IPS-18c (cell line): ENCODE measurements around the gene TMEM240.
"Not testable (repeated sequence)": the region's sequence is repeated elsewhere in the genome, so short reads cannot be mapped to it uniquely, and the experiment has no call there.

Experiments used
- H3K4me3 ChIP-seq: 2 replicates; pipeline ENCODE4 v1.7.0; 2013; ENCODE audit warnings: low read depth, mild to moderate bottlenecking, low read length, moderate library complexity; ENCODE audit not compliant: insufficient read depth
- H3K9me3 ChIP-seq: one replicate; pipeline ENCODE4 v1.6.1; 2013; ENCODE audit warnings: mild to moderate bottlenecking, low read length, moderate library complexity; ENCODE audit not compliant: control insufficient read depth, insufficient read depth

Gene TMEM240

DNA sequence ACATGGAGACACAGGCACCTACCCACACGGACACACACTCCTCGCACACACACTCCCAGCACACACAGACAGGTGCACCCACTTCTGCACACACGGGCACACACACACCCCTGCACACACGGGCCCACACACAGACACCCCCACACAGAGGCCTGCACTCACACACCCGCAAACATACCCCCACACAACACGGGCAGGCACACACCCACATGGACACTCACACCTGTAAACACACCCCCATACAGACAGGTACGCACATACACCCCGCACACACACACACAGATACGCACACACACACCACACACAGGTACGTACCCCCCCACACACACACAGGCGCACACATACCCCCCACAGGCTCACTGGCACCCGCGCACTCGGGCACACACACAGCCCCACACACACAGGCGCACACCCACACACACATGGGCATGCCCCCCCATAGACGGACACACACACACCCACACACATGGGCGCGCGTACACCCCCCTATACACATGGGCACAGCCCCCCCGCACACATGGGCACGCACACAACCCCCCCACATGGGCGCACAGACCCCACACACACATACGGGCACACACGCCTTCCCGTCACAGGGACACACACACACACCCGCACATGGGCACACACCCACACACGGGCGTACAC is 22.3 kb downstream of the TMEM240 start:
- Histone ChIP-seq H3K4me3 (no peak overlapping the region), H3K9me3 (no peaks in the 10 kb centered on the region)

DNA sequence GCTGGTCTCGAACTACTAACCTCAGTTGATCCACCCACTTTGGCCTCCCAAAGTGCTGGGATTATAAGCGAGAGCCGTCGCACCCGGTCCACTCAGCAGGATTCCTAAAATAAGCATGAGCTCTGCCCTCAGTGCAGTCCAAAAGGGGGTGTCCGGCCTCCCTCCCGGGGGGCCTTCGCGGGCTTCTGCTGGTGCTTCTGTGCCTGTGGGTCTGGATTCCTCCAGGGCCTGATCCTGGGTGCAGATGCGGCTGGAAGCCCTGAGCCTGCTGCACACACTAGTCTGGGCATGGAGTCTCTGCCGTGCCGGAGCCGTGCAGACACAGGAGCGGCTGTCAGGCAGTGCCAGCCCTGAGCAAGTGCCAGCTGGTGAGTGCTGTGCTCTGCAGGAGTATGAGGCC is 23.5 kb downstream of the TMEM240 start:
- H3K4me3 ChIP-seq, H3K9me3 ChIP-seq: not testable (repeated sequence)

DNA sequence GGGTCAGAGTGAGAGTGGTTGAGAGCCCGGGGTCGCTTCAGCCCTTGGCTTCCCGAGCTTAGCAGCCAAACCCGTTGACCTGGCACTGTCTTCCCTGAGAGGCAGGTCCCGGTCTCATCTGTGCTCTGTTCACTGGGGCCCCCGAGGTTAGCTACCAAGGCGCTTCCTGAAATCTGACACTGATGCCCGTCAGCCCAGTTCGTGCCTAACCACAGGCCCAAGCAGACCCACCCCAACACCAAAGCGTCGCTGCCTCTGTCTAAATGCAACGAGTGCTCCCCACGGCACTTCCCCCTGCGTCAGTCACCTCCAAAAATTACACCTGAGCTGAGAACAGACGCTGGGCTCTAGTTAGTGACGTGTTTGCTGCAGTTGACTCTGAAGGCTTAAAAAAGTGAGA is 26.0 kb downstream of the TMEM240 start:
- not testable (repeated sequence) for H3K4me3 ChIP-seq, H3K9me3 ChIP-seq

DNA sequence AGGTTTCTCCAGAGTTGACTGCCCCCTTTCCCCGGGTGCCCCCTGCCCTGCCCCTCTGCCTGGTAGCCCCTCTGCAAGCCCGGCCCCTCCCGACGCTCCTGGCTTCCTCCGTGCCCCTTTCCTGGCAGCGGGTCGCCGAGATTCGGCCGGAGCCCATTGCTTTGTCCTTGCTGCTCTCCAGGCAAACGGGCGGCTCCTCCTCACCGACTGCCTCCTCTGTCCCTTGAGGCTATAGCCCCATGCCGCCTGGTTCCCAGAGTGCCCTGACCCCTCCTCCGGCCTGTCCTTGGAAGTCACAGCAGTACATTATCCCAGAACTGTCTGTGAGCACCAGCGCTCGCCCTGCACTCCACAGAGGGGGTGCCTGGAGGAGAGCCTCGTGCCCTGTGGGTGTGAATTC is 26.7 kb downstream of the TMEM240 start:
- not testable (repeated sequence) for H3K9me3 ChIP-seq, H3K4me3 ChIP-seq

DNA sequence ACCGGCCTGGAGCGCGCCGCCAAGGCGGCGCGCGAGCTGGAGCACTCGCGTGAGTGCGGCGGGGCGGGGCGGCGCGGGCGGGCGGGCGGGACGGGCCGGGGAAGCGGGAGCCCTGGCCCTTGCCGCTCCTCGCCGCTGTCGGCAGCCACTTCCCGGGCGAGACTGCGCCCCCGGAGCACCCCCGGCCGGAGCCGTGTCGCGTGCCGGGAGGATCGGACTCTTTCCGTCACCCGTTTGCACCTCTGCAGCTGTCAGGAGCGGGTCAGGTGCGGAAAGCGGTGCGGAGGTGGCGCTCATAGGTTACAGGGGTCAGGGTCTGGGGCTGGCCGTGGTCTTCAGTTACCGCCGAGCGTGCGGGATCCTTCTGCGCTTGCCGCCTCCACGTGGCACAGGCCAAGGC is 28.0 kb downstream of the TMEM240 start:
- H3K4me3 ChIP-seq, result peak overlapping the region; percentile 44; the same call in 1 of the 2 replicates

DNA sequence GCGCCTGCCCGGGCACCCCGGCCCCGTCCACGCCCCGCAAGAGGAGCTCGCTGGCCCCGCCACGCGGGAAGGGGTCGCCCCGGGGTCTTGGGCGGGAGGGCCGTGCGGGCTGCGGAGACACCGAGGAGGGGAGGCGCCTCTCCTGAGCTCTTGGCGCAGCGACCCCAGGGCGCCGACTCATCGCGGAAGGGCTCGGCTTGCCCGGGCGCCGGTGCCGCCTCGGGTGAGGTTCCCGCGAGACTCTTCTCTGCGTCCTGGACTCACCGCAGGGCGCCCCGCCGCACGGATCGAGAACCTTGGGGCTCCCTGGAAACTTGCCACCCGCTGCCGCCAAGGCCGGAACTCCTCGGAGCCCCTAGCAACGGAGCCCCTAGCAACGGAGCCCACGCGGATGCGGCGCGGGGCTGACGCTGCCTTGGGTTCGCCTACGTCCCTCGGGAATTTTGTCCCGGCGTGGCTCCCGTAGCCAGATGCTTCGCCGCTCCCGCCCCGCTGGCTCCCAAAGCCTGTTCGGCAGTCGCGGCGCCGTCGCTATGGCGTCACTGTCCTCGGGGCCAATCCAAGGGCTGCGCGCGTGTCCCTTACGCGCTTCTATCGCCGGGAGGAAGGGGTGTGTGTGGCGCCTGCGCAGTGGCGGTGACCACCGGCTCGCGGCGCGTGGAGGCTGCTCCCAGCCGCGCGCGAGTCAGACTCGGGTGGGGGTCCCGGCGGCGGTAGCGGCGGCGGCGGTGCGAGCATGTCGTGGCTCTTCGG is 28.7 kb downstream of the TMEM240 start, which contains the start of gene ATAD3A:
TSS of gene ATAD3A (plus strand) at position 630 of the 753 bp plus-strand sequence. CDS start at position 737, 107 bp downstream.
- no peaks in the 10 kb centered on the region for H3K9me3 ChIP-seq
- H3K4me3 ChIP-seq, result peak within 1 kb of the TSS; percentile 98

More for the DNA sequence above, 28.0 kb downstream of the TMEM240 start:
- H3K9me3 ChIP-seq, result not testable (repeated sequence)

DNA sequence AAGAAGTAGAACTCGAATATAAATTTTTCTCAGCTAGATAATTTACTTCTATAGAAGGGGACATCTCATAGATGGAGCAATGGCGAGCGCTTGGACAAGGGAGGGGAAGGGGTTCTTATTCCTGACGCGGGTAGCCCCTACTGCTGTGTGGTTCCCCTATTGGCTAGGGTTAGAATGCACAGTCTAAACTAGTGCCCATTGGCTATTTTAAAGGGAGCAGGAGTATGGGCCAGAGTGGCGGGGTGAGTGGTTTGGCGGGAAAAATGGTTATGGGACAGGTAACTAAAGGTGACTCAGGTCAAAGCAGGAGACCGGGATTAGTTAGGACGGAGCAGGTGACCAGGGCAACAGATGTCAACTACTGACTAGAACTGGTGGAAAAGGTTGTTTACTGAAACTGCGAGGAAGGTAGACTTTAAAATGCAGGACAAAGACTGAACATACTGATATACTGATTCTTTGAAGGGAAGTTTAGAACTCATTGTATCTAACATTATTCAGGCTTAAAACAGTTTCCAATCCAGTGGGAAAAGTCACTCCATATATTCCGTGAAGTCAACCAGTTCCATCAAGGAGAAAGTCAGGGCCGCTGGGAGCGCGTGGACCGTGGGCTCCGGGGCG is 29.4 kb downstream of the TMEM240 start:
- Histone ChIP-seq H3K9me3 (no peaks in the 10 kb centered on the region), H3K4me3 (peak overlapping the region; percentile 98)

DNA sequence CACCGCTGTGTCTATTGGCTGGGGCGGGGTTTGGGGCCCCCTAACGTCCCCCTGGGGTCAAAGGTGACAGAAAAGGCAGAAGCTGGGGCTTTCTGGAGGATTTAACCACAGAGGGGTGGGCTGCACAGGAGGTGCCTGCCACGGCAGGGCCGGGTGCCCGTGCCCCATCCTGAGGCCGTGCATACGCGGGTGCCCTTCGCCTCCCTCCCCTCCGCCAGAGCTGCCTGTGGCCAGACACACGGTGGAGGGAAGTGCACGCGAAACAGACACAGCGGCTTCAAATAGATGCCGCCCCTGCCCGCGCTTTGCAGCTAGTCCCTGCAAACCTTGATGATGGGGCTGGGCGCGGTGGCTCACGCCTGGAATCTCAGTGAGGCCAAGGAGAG is 31.0 kb downstream of the TMEM240 start:
- not testable (repeated sequence) for H3K9me3 ChIP-seq, H3K4me3 ChIP-seq

DNA sequence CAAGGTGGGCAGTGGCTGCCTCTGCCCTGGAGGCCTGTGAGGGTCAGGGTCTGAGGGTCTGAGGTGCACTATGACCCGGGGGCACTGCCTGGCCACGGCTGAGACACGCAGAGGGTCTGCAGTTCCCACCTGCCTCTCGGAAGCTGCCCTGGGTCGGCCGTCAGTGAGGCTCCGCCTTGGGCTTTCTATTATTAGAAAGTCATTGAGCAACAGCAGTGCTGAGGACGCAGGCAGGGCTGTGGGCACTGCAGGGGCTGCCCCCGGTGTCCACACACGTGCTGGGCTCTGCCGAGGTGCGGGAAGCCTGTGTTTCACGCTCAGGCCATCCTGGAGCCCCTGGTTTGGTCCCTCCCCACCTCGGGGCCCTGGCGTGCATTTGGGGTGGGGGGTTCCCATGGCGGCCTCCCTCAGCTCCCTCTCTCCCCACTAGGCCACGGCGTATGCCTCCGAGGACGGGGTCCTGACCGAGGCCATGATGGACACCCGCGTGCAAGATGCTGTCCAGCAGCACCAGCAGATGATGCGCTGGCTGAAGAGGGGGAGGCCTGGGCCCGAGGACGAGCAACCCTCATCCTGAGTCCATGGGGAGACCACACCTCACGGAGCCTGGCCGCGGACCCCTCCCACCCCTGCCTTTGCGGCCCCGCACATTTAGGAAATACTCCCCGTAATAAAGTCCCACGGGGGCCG is 31.5 kb downstream of the TMEM240 start:
- H3K4me3 ChIP-seq, H3K9me3 ChIP-seq: not testable (repeated sequence)

DNA sequence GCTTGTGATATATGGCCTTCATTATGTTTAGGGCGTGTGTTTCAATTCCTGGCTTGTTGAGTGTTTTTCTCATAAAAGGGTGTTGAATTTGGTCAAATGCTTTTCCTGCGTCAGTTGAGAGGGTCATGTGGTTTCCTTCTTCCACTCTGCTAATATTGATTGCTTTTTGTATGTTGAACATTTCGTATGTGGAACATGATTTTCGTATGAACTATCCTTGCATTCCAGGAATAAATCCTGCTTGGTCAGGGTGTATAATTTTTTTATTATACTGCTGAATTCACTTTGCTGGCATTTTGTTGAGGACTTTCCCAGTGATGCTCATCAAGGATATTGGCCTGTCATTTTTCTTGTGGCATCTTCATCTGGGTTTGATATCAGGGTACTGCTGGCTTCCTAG is 33.1 kb downstream of the TMEM240 start:
- no peak overlapping the region for H3K4me3 ChIP-seq
- H3K9me3 ChIP-seq, result no peaks in the 10 kb centered on the region

DNA sequence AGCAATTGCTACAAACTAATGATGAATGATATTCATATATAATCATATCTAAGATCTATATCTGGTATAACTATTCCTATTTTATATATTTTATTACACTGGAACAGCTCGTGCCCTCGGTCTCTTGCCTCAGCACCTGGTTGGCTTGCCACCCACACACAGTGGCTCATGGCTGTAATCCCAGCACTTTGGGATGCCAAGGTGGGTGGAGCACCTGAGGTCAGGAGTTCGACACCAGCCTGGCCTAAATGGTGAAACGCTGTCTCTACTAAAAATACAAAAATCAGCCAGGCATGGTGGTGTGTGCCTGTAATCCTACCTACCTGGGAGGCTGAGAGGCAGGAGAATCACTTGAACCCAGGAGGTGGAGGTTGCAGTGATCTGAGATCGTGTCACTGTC is 34.6 kb downstream of the TMEM240 start:
- H3K4me3 ChIP-seq, H3K9me3 ChIP-seq: not testable (repeated sequence)

DNA sequence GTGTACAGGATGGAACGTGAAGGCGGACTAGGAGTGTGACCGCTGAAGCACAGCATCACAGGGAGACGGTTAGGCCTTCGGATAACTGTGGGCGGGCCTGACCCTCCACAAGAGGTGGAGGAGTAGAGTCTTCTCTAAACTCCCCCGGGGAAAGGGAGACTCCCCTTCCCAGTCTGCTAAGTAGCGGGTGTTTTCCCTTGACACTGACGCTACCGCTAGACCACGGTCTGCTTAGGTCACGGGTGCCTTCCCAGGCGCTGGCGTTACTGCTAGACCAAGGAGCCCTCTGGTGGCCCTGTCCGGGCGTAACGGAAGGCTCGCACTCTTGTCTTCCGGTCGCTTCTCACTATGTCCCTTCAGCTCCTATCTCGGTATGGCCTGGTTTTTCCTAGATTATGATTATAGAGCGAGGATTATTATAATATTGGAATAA is 35.0 kb downstream of the TMEM240 start:
- not testable (repeated sequence) for H3K9me3 ChIP-seq, H3K4me3 ChIP-seq

DNA sequence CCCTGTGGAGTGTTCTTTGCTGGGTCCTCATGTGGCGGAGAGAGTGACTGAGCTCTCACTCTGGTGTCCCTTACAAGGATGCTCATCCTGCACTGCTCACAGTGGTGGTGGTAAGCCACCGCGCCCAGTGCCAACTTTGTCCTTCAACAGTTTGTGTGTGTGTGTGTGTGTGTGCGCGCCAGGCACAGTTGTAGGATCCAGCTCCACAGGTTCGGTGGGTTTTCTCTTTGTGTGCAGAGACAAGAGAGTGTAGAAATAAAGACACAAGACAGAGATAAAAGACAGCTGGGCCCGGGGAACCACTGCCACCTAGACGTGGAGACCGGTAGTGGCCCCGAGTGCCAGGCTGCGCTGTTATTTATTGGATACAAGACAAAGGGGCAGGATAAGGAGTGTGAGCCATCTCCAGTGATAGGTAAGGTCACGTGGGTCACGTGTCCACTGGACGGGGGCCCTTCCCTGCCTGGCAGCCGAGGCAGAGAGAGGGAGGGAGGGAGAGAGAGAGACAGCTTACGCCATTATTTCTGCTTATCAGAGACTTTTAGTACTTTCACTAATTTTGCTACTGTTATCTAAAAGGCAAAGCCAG is 35.6 kb downstream of the TMEM240 start:
- H3K4me3 ChIP-seq, H3K9me3 ChIP-seq: not testable (repeated sequence)

DNA sequence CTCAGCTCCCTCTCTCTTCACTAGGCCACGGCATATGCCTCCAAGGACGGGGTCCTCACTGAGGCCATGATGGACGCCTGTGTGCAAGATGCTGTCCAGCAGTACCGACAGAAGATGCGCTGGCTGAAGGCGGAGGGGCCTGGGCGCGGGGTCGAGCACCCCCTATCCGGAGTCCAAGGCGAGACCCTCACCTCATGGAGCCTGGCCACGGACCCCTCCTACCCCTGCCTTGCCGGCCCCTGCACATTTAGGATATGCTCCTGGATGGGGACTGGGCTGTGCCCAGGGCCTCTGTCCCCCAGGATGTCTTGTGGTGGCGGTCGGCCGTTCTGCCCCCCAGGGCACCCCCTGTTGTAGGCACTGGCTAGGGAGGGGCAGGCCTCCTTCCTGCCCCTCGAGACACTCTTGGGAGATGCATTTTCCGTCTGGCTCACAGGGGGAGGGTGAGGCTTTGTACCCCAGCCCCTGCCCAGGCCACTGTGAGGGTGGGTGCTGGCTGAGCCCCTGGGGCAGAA is 44.9 kb downstream of the TMEM240 start:
- not testable (repeated sequence) for H3K9me3 ChIP-seq, H3K4me3 ChIP-seq

DNA sequence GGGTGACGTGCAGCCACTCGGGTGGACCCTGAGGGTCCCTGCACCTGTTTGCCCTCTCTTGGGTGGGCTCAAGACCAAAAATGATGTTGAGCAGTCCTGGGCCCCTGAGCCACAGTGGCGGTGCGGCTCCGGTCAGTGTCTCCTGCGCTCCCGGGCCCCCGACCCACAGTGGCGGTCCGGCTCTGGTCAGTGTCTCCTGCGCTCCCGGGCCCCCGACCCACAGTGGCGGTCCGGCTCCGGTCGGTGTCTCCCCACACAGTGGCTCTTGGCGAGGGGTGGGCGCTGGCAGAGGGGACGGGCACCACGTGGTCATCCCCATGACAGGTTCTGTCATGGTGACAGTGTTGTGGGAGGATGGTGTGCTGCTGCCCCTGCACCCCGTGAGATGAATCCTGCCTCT is 46.1 kb downstream of the TMEM240 start:
- H3K9me3 ChIP-seq, result not testable (repeated sequence)

DNA sequence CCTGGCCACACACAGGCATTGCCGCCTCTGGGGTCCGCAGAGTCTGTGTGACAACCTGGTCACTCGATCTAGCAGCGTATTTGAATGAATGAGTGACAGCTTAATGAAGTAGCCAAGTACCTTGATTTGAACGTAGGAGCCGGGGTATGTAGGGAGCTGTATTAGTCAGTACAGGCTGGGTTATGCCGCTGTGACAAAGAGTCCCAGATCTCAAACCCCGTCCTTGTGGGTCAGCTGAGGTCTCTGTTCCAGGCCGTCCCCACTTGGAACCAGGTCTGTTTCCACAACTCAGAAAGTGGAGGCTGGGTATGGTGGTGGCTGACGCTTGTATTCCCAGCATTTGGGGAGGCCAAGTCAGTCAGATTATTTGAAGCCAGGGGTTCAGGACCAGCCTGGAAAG is 48.8 kb downstream of the TMEM240 start:
- Histone ChIP-seq H3K9me3 (peaks cover 3% of the 10 kb centered on the region), H3K4me3 (no peak overlapping the region)

More for the DNA sequence above, 46.1 kb downstream of the TMEM240 start:
- not testable (repeated sequence) for H3K4me3 ChIP-seq

DNA sequence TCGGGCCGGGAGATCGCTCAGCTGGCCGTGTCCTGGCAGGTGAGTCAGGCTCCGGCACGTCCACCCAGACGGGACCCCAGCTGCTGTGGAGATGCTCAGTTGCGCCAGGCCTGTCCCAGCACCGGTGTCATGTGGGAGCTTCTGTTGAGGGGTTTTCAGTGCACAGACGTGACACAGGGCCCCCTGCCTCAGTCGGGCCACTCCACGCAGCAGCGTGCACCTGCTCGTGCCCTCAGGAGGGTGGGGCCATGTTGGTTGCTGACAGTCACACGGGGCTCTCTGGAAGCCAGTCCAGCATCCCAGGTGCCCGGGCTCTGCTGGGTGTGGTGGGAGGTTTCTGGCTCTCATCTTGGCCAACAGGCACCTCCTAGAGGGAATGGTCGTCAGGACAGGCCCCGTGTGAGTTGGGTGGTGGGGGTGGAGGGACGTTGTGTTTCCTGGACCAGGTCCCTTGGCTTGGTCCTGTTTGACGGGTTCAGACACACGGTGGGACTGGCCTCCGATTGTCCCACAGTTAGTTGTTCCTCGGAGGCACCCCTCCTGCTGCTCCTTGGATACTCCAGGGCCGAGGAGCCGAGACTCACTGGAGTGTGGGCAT is 49.7 kb downstream of the TMEM240 start:
- Histone ChIP-seq H3K4me3 (no peak overlapping the region), H3K9me3 (peaks cover 3% of the 10 kb centered on the region)
